Testis (tissue), 2 donors: ENCODE measurements around the gene FBXL17.

Source experiments
- CTCF ChIP-seq, 3 experiments: fragments of 450-650 bp in 2 of 3; fragments of 200-600 bp in 1 of 3; sonication (generic) in 1 of 3; IDR thresholded peaks; one replicate each; pipeline ENCODE4 v1.5.1; 2016 to 2019; ENCODE audit warnings: antibody characterized with exemption in 3 of 3, mild to moderate bottlenecking in 2 of 3, moderate library complexity in 1 of 3
- POLR2A ChIP-seq: fragments of 450-650 bp; IDR thresholded peaks from one replicate; pipeline ENCODE4 v1.6.1; 2017; ENCODE audit warnings: antibody characterized with exemption, mild to moderate bottlenecking, moderate library complexity

- TF ChIP-seq CTCF (IDR thresholded peaks at IDR 0.05) (no peak), POLR2A (no peak)
Measured at GRCh38 chr5:107959573-107960279, 422.2 kb downstream of the FBXL17 start.
